ENCODE data around the gene CLASP2. TPM values are rescaled to one million over a fixed set of nuclear protein-coding genes. Genes with fewer than 3 reads are reported as not detected.
"Not testable (repeated sequence)": the region's sequence is repeated elsewhere in the genome, so short reads cannot be mapped to it uniquely, and the experiment has no call there.

The CLASP2 gene
- total and polyA plus RNA-seq, 8 donors: 48.4 to 73.3 (median 61.6) TPM

DNA sequence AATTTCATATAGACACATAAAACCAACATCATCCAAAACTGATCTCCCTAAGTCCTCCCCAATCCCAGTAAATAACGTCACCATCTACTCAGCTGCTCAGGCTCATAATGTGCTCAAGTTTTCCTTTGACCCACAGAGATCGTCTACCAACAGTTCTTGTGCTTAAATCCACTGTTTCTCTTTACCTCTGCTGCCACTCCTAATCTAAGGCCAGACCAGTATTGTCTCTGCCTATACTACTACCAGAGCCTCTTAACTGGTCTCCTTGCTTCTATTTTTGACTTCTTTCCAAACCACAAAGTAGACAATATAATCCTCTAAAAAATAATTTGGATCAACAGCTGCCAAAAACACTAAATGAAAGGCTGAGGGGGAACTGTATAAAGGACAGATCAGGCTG is 65.3 kb downstream of the CLASP2 start:
- TF ChIP-seq CTCF (IDR thresholded peaks at IDR 0.05): no peak
- intact Hi-C loops (cut with DNase I): no loop called here
- H3K27ac ChIP-seq: no peak overlapping the region
- no peaks in the 10 kb centered on the region for H3K27me3 ChIP-seq
- DNase-seq: no peak
- ATAC-seq: no peak
- H3K9me3 ChIP-seq: no peaks in the 10 kb centered on the region
- H3K4me1 ChIP-seq: peaks cover 0 to 9% of the 10 kb centered on the region in 2 donors
- no peaks in the 10 kb centered on the region for H3K36me3 ChIP-seq
- no peak overlapping the region for H3K4me3 ChIP-seq

GRCh38 chr3:33651101-33651500 is 67.0 kb downstream of the CLASP2 start:
- H3K27ac ChIP-seq; H3K4me1 ChIP-seq; H3K4me3 ChIP-seq; ATAC-seq; H3K9me3 ChIP-seq; H3K36me3 ChIP-seq; H3K27me3 ChIP-seq; intact Hi-C loops (cut with DNase I); DNase-seq: not testable (repeated sequence)

DNA sequence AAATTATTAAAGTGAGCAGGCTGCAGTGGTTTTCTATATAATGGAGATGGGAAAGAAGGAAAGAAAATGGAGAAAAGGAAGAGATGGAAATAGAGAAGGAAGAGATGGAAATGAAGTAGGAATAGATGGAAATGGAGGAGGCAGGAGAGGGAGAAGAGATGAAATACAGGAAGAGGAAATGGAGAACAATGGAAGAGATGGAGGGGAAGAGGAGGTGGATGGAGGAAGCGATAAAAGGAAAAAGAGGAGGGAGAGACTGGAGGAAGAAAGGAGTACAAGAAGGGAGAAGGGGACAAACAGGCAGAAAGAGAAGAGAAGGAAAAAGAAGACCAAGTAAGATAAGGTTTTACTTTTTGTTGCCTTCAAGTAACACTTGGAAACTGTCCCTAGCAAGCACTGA is 67.6 kb downstream of the CLASP2 start:
- no peak for ATAC-seq
- H3K36me3 ChIP-seq: no peaks in the 10 kb centered on the region
- DNase-seq: no peak
- H3K27ac ChIP-seq: no peak overlapping the region
- H3K4me3 ChIP-seq: no peak overlapping the region
- TF ChIP-seq CTCF (IDR thresholded peaks at IDR 0.05): no peak
- H3K4me1 ChIP-seq: no peaks in the 10 kb centered on the region
- H3K9me3 ChIP-seq: no peaks in the 10 kb centered on the region
- H3K27me3 ChIP-seq: no peaks in the 10 kb centered on the region
- intact Hi-C loops (cut with DNase I): no loop called here

DNA sequence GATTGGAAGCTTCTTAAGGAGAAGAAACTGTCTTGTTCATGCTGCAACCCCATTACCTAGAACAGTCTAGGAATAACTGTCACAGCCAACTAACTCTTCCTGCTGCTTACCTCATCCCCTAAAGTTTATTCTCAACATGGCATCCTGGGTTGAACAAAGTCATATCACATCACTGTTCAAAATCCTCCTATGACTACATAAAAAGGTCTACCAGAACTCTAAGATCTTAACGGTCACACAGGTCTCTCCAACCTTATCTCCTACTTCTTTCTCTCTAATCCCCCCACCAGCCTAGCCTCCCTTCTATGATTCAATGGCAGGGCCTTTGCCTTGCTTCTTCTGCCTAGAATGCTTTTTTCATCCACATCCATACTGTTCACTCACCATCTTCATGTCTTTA is 69.3 kb downstream of the CLASP2 start:
- Histone ChIP-seq H3K9me3 (no peaks in the 10 kb centered on the region), H3K27me3 (no peaks in the 10 kb centered on the region), H3K27ac (no peak overlapping the region), H3K36me3 (no peaks in the 10 kb centered on the region), H3K4me3 (no peak overlapping the region), H3K4me1 (no peaks in the 10 kb centered on the region)
- ATAC-seq: no peak
- intact Hi-C loops (cut with DNase I): no loop called here
- DNase-seq: no peak
- TF ChIP-seq CTCF (IDR thresholded peaks at IDR 0.05): no peak

- intact Hi-C loops (cut with DNase I): no loop called here
- Histone ChIP-seq H3K4me3 (no peak overlapping the region), H3K9me3 (no peaks in the 10 kb centered on the region), H3K4me1 (no peaks in the 10 kb centered on the region), H3K36me3 (no peaks in the 10 kb centered on the region), H3K27ac (no peak overlapping the region), H3K27me3 (no peaks in the 10 kb centered on the region)
- peak in 2 of 4 donors; percentile 13 to 44 for DNase-seq
- no peak for TF ChIP-seq CTCF (IDR thresholded peaks at IDR 0.05)
- no peak for ATAC-seq
These were observed 71.6 kb downstream of the CLASP2 start for GRCh38 chr3:33646406-33646805.

GRCh38 chr3:33645060-33645647 is 72.9 kb downstream of the CLASP2 start:
- H3K27ac ChIP-seq: no peak overlapping the region
- H3K27me3 ChIP-seq: no peaks in the 10 kb centered on the region
- TF ChIP-seq CTCF (IDR thresholded peaks at IDR 0.05): no peak
- no peaks in the 10 kb centered on the region for H3K9me3 ChIP-seq
- peak overlapping the region in 1 of 2 donors; percentile 7 for H3K4me3 ChIP-seq
- ATAC-seq (peak; percentile 90), DNase-seq (peak in 1 of 4 donors; percentile 34)
- no peaks in the 10 kb centered on the region for H3K4me1 ChIP-seq
- intact Hi-C loops (cut with DNase I): no loop called here
- no peaks in the 10 kb centered on the region for H3K36me3 ChIP-seq
